Measurements from ENCODE around the gene SMARCAD1. TPM values are rescaled to one million over a fixed set of nuclear protein-coding genes. Genes with fewer than 3 reads are reported as not detected.
A peak's percentile ranks its signal among the peaks of the same experiment; 100 is the strongest.

The SMARCAD1 gene
- polyA plus RNA-seq, 1 donor (not counting 4 experiments of a cell fraction or from before 2014, with no cell fraction given): 27.8 TPM

DNA sequence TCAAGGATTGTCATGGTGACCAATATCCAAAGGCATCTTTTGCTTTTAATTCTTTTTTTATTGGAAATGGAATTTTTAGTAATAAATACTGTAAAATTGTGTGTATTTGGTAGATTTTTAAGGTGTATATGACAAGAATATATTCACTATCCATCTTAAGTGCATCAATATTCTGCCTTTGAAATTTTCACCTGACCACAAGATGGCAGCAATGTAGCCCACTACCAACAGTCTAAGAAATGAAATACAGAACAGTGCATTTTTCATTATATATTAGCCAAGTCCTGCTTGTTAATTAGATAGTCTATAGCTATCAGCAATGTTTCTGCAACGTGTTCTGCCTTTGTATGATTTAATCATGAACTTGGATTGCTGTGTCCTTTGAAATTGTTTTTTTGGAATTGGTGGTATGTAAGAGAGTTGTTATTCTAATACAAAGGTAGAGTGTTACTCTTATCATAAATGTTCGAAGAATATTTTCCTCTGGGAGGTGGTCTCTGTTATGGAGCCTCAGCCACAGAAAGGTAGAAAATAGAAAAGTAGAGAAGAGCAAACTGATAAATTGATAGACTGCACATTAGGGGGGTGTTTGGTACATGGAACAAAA, 96.8 kb downstream of the SMARCAD1 start:
- Histone ChIP-seq H3K4me2 (ENCODE audit: control insufficient read depth, extremely low read depth, insufficient read depth, low read depth, low read length) (no peak overlapping the region), H3K36me3 (ENCODE audit: control insufficient read depth in 2 of 2, extremely low read depth in 1 of 2, insufficient read depth in 2 of 2, low read length in 2 of 2) (no peaks in the 10 kb centered on the region), H3K27ac (ENCODE audit: control insufficient read depth, insufficient read depth, low read length) (no peak overlapping the region), H3K4me3 (ENCODE audit: control insufficient read depth in 2 of 3, extremely low read depth in 1 of 3, insufficient read depth in 2 of 3, low read depth in 1 of 3, low read length in 3 of 3) (no peak overlapping the region), H3K9ac (ENCODE audit: control insufficient read depth, extremely low read depth, insufficient read depth, low read length) (no peak overlapping the region), H2AFZ (ENCODE audit: control insufficient read depth, low read length) (no peak overlapping the region), H3K4me1 (ENCODE audit: control insufficient read depth, extremely low read depth, insufficient read depth, low read length) (peaks cover under 1% of the 10 kb centered on the region), H3K9me1 (ENCODE audit: control insufficient read depth, extremely low read depth, insufficient read depth, low read length) (no peaks in the 10 kb centered on the region), H3K9me3 (ENCODE audit: control insufficient read depth, low read depth, low read length) (no peaks in the 10 kb centered on the region), H3K27me3 (ENCODE audit: control insufficient read depth, extremely low read depth, insufficient read depth, low read length) (no peaks in the 10 kb centered on the region), H3K79me2 (ENCODE audit: control insufficient read depth, insufficient read depth, low read length) (no peaks in the 10 kb centered on the region), H4K20me1 (ENCODE audit: control insufficient read depth, extremely low read depth, insufficient read depth, low read length) (no peaks in the 10 kb centered on the region)
- FAIRE-seq: peak; percentile 65
- dilution Hi-C loops (cut with MboI; ENCODE audit: extremely low pct_ligation_motif_present, low sequenced_read_pairs): no loop called here
- TF ChIP-seq, protein P1, sequence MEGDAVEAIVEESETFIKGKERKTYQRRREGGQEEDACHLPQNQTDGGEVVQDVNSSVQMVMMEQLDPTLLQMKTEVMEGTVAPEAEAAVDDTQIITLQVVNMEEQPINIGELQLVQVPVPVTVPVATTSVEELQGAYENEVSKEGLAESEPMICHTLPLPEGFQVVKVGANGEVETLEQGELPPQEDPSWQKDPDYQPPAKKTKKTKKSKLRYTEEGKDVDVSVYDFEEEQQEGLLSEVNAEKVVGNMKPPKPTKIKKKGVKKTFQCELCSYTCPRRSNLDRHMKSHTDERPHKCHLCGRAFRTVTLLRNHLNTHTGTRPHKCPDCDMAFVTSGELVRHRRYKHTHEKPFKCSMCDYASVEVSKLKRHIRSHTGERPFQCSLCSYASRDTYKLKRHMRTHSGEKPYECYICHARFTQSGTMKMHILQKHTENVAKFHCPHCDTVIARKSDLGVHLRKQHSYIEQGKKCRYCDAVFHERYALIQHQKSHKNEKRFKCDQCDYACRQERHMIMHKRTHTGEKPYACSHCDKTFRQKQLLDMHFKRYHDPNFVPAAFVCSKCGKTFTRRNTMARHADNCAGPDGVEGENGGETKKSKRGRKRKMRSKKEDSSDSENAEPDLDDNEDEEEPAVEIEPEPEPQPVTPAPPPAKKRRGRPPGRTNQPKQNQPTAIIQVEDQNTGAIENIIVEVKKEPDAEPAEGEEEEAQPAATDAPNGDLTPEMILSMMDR (optimal IDR thresholded peaks at IDR 0.05 in 1 of 3, IDR thresholded peaks at IDR 0.05 in 1 of 3, conservative IDR thresholded peaks at IDR 0.05 in 1 of 3; ENCODE audit: extremely low read depth in 1 of 3, insufficient read depth in 2 of 3, low read length in 3 of 3): peak in 2 of 3 experiments; percentile 40 to 43
- TF ChIP-seq EZH2 (IDR thresholded peaks at IDR 0.05; ENCODE audit: low read length): no peak
- DNase-seq (ENCODE audit: low read depth, low spot score): no peak

- H3K9ac ChIP-seq (ENCODE audit: control insufficient read depth, extremely low read depth, insufficient read depth, low read length): no peak overlapping the region
- H3K4me1 ChIP-seq (ENCODE audit: control insufficient read depth, extremely low read depth, insufficient read depth, low read length): no peaks in the 10 kb centered on the region
- H3K4me2 ChIP-seq (ENCODE audit: control insufficient read depth, extremely low read depth, insufficient read depth, low read depth, low read length): no peak overlapping the region
- dilution Hi-C loops (cut with MboI; ENCODE audit: extremely low pct_ligation_motif_present, low sequenced_read_pairs): no loop called here
- no peaks in the 10 kb centered on the region for H3K9me1 ChIP-seq (ENCODE audit: control insufficient read depth, extremely low read depth, insufficient read depth, low read length)
- no peak for FAIRE-seq
- no peak overlapping the region for H2AFZ ChIP-seq (ENCODE audit: control insufficient read depth, low read length)
- no peaks in the 10 kb centered on the region for H3K79me2 ChIP-seq (ENCODE audit: control insufficient read depth, insufficient read depth, low read length)
- no peaks in the 10 kb centered on the region for H3K36me3 ChIP-seq (ENCODE audit: control insufficient read depth in 2 of 2, extremely low read depth in 1 of 2, insufficient read depth in 2 of 2, low read length in 2 of 2)
- H3K27ac ChIP-seq (ENCODE audit: control insufficient read depth, insufficient read depth, low read length): no peak overlapping the region
- H4K20me1 ChIP-seq (ENCODE audit: control insufficient read depth, extremely low read depth, insufficient read depth, low read length): no peaks in the 10 kb centered on the region
- no peak overlapping the region for H3K4me3 ChIP-seq (ENCODE audit: control insufficient read depth in 2 of 3, extremely low read depth in 1 of 3, insufficient read depth in 2 of 3, low read depth in 1 of 3, low read length in 3 of 3)
- DNase-seq (ENCODE audit: low read depth, low spot score): no peak
- no peaks in the 10 kb centered on the region for H3K9me3 ChIP-seq (ENCODE audit: control insufficient read depth, low read depth, low read length)
- no peaks in the 10 kb centered on the region for H3K27me3 ChIP-seq (ENCODE audit: control insufficient read depth, extremely low read depth, insufficient read depth, low read length)
- TF ChIP-seq, protein P1 (optimal IDR thresholded peaks at IDR 0.05 in 1 of 3, IDR thresholded peaks at IDR 0.05 in 1 of 3, conservative IDR thresholded peaks at IDR 0.05 in 1 of 3; ENCODE audit: extremely low read depth in 1 of 3, insufficient read depth in 2 of 3, low read length in 3 of 3): no peak
- TF ChIP-seq EZH2 (IDR thresholded peaks at IDR 0.05; ENCODE audit: low read length): no peak
Observed at GRCh38 chr4:94305466-94306225, 98.0 kb downstream of the SMARCAD1 start.

Data from keratinocyte (primary cell).